GM18870 (cell line): ENCODE measurements around the gene CELA2B.
"Not testable (repeated sequence)": the region's sequence is repeated elsewhere in the genome, so short reads cannot be mapped to it uniquely, and the experiment has no call there.

Experiments used
- ATAC-seq: cut with Tn5 transposase; IDR thresholded peaks from one replicate; pipeline ENCODE4 v1.9.1; 2021; ENCODE audit warnings: moderate library complexity; ENCODE audit not compliant: unreplicated experiment

The CELA2B gene

GRCh38 chr1:15475752-15476314, at the start of gene CELA2B:
CELA2B (plus strand) TSS chr1:15476104; CDS start chr1:15476126, 22 bp downstream.
- ATAC-seq: no peak

GRCh38 chr1:15426492-15427279, 49.2 kb upstream of the CELA2B start:
- no peak for ATAC-seq

GRCh38 chr1:15427280-15427666, 48.6 kb upstream of the CELA2B start:
- ATAC-seq: no peak

- ATAC-seq: not testable (repeated sequence)
Measured at GRCh38 chr1:15428252-15428651, 47.7 kb upstream of the CELA2B start.

GRCh38 chr1:15428815-15429435, 47.0 kb upstream of the CELA2B start:
- no peak for ATAC-seq

- no peak for ATAC-seq
Measured at GRCh38 chr1:15429701-15430149, 46.2 kb upstream of the CELA2B start.

- no peak for ATAC-seq
Measured at GRCh38 chr1:15430787-15431570, 44.9 kb upstream of the CELA2B start.

GRCh38 chr1:15431571-15431948, 44.3 kb upstream of the CELA2B start:
- ATAC-seq: no peak

- ATAC-seq: no peak
Measured at GRCh38 chr1:15432324-15432723, 43.6 kb upstream of the CELA2B start.

GRCh38 chr1:15433471-15433870, 42.4 kb upstream of the CELA2B start:
- ATAC-seq: no peak

GRCh38 chr1:15434739-15435138, 41.2 kb upstream of the CELA2B start:
- not testable (repeated sequence) for ATAC-seq

GRCh38 chr1:15435239-15436077, 40.4 kb upstream of the CELA2B start:
- ATAC-seq: no peak

GRCh38 chr1:15436881-15437442, 38.9 kb upstream of the CELA2B start:
- no peak for ATAC-seq

GRCh38 chr1:15439325-15439724, 36.6 kb upstream of the CELA2B start:
- no peak for ATAC-seq

GRCh38 chr1:15440357-15440756, 35.5 kb upstream of the CELA2B start:
- ATAC-seq: no peak

GRCh38 chr1:15441247-15441646, 34.7 kb upstream of the CELA2B start:
- no peak for ATAC-seq

- no peak for ATAC-seq
Measured at GRCh38 chr1:15442119-15442518, 33.8 kb upstream of the CELA2B start.

- ATAC-seq: no peak
Measured at GRCh38 chr1:15442759-15443158, 33.1 kb upstream of the CELA2B start.

- no peak for ATAC-seq
Measured at GRCh38 chr1:15443281-15443680, 32.6 kb upstream of the CELA2B start.
